Skeletal muscle satellite cell (primary cell): ENCODE data around the gene PDIA5.

Experiments
- H3K27me3 ChIP-seq: 2 replicates; pipeline ENCODE4 v1.7.0; 2013; ENCODE audit warnings: low read length; ENCODE audit not compliant: control insufficient read depth, insufficient read depth
- H3K36me3 ChIP-seq: 2 replicates; pipeline ENCODE4 v1.7.0; 2013; ENCODE audit warnings: mild to moderate bottlenecking, control low read depth, low read length; ENCODE audit not compliant: insufficient read depth
- H3K4me1 ChIP-seq: 2 replicates; pipeline ENCODE4 v1.7.0; 2013; ENCODE audit warnings: low read length; ENCODE audit not compliant: control insufficient read depth, insufficient read depth
- H3K4me2 ChIP-seq: 2 replicates; pipeline ENCODE4 v1.7.0; 2013; ENCODE audit warnings: mild to moderate bottlenecking, low read length
- H3K4me3 ChIP-seq: 2 replicates; pipeline ENCODE4 v1.7.0; 2013; ENCODE audit warnings: low read length
- H3K9ac ChIP-seq: 2 replicates; pipeline ENCODE4 v1.7.0; 2013; ENCODE audit warnings: mild to moderate bottlenecking, low read depth, low read length, moderate library complexity
- H3K9me3 ChIP-seq: replicated peaks from 2 replicates; pipeline ENCODE4 v1.7.0; 2013; ENCODE audit warnings: mild to moderate bottlenecking, control low read depth, low read length

Gene PDIA5

GRCh38 chr3:123168122-123168521, 101.3 kb downstream of the PDIA5 start:
- H3K4me3 ChIP-seq: no peak overlapping the region
- H3K4me2 ChIP-seq: no peak overlapping the region
- no peak overlapping the region for H3K9ac ChIP-seq
- H3K4me1 ChIP-seq: no peaks in the 10 kb centered on the region
- no peaks in the 10 kb centered on the region for H3K27me3 ChIP-seq
- H3K36me3 ChIP-seq: peaks cover 34% of the 10 kb centered on the region
- H3K9me3 ChIP-seq: no peaks in the 10 kb centered on the region

GRCh38 chr3:123168605-123169004, 101.8 kb downstream of the PDIA5 start:
- peaks cover 31% of the 10 kb centered on the region for H3K36me3 ChIP-seq
- no peak overlapping the region for H3K9ac ChIP-seq
- H3K27me3 ChIP-seq: no peaks in the 10 kb centered on the region

GRCh38 chr3:123169492-123169929, 102.7 kb downstream of the PDIA5 start:
- no peaks in the 10 kb centered on the region for H3K9me3 ChIP-seq
- no peak overlapping the region for H3K4me3 ChIP-seq
- H3K4me2 ChIP-seq: no peak overlapping the region
- peaks cover 22% of the 10 kb centered on the region for H3K36me3 ChIP-seq
- H3K4me1 ChIP-seq: no peaks in the 10 kb centered on the region
- H3K9ac ChIP-seq: no peak overlapping the region
- H3K27me3 ChIP-seq: no peaks in the 10 kb centered on the region

More at GRCh38 chr3:123168605-123169004, 101.8 kb downstream of the PDIA5 start:
- no peaks in the 10 kb centered on the region for H3K9me3 ChIP-seq
- no peak overlapping the region for H3K4me2 ChIP-seq
- no peak overlapping the region for H3K4me3 ChIP-seq
- H3K4me1 ChIP-seq: no peaks in the 10 kb centered on the region

DNA sequence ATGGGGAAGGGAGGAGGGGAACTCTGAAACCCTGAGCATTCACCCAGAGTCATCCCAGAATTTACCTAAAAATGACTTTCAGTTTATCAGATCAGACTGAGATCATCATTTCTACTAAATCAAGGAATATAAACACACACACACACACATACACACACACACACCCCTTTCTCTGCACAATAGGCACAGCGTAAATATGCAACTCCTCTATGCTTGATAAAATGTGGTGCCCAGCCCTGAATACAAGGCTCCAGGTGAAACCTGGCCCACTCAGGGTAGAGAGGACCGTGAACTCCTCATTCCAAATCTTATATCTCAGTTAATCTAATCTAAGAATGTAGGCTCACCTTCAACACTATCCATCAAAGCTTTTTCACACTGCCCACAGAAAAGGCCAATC, 103.1 kb downstream of the PDIA5 start:
- H3K4me3 ChIP-seq: no peak overlapping the region
- no peak overlapping the region for H3K4me2 ChIP-seq
- no peaks in the 10 kb centered on the region for H3K9me3 ChIP-seq
- H3K27me3 ChIP-seq: no peaks in the 10 kb centered on the region
- no peaks in the 10 kb centered on the region for H3K4me1 ChIP-seq
- peaks cover 17% of the 10 kb centered on the region for H3K36me3 ChIP-seq
- no peak overlapping the region for H3K9ac ChIP-seq

DNA sequence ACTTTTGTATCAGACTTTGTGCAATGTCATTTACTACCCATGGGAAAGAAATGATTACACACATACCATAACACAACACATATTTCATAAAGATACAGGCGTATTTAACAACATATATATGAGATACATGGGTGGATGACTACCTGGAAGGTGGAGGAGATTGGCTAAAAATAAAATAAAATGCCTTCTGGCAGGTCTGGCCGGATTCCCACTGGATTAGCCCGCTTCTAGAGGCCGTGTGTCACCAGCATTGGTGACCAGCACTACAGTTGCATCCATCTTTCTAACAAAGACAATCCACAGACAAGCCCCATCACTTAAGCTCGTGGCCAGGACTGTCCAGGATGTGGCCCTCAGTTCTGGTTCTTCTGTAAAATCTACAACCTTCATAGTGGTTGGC, 114.0 kb downstream of the PDIA5 start:
- Histone ChIP-seq H3K4me1 (no peaks in the 10 kb centered on the region), H3K4me2 (no peak overlapping the region), H3K4me3 (no peak overlapping the region), H3K9ac (no peak overlapping the region), H3K9me3 (no peaks in the 10 kb centered on the region), H3K27me3 (no peaks in the 10 kb centered on the region), H3K36me3 (no peaks in the 10 kb centered on the region)

DNA sequence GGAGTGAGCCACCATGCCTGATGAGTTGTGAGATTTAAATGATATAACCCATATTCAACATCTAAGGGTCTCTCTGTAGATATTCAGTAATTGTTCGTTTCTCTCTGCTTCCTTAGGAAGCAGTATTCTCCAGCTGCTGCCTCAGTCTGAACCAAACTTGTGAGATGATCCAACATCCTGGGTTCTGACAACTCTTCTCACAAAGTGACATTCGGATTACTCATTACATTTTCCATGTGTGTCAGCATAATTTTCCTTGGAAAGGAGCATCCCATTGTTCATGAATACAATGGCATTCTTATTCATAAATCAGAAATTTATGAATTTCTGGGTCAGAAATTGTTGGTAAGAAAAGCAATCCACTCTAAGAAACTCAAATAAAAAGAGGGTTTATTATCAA, 119.9 kb downstream of the PDIA5 start:
- Histone ChIP-seq H3K9me3 (no peaks in the 10 kb centered on the region), H3K4me1 (no peaks in the 10 kb centered on the region), H3K27me3 (no peaks in the 10 kb centered on the region), H3K4me2 (no peak overlapping the region), H3K9ac (no peak overlapping the region), H3K36me3 (no peaks in the 10 kb centered on the region), H3K4me3 (no peak overlapping the region)

DNA sequence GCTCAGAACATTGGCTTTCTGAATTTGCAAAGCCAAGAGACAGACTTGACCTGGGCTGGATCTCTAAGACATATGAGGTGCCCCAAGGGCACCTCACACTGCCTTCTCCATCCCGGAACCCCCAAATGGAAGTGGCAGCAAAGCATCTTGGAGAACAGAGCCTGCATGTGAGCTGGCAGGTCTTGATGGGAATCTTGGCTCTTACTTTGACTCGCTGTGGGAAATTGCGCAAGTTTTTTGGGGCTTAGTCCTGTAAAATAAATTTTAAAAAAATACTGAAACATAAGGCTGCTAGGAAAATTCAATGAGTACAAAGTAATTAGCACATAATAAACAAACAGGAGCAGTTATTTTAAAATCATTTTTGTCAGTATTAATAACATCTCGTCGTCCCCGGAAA, 121.2 kb downstream of the PDIA5 start:
- Histone ChIP-seq H3K27me3 (no peaks in the 10 kb centered on the region), H3K4me3 (no peak overlapping the region), H3K4me1 (no peaks in the 10 kb centered on the region), H3K4me2 (no peak overlapping the region), H3K9me3 (no peaks in the 10 kb centered on the region), H3K36me3 (no peaks in the 10 kb centered on the region), H3K9ac (no peak overlapping the region)

- Histone ChIP-seq H3K27me3 (no peaks in the 10 kb centered on the region), H3K4me2 (no peak overlapping the region), H3K9me3 (no peaks in the 10 kb centered on the region), H3K9ac (no peak overlapping the region), H3K4me1 (no peaks in the 10 kb centered on the region), H3K36me3 (no peaks in the 10 kb centered on the region), H3K4me3 (no peak overlapping the region)
Measured at GRCh38 chr3:123193448-123194101, 126.8 kb downstream of the PDIA5 start.

DNA sequence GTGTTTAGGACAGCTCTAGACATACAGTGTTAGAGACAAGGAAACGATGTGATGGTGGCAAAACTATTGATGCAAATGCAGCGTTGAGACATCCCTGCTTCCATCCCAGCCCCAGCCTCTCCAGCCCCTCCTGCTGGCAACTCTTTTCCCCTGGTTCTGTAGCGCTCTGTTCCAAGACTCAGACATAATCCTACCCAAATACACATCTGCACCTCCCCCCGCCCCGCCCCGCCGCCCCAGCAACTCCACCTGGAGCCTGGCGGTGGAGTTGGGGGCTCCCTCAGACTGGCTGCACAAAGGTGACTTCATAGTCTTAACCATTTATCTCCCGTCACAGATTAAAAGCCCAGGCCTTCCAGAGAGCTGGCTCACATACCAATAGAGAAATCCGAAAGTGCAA, 127.7 kb downstream of the PDIA5 start:
- no peak overlapping the region for H3K4me3 ChIP-seq
- no peaks in the 10 kb centered on the region for H3K9me3 ChIP-seq
- no peaks in the 10 kb centered on the region for H3K27me3 ChIP-seq
- no peaks in the 10 kb centered on the region for H3K4me1 ChIP-seq
- H3K9ac ChIP-seq: no peak overlapping the region
- no peak overlapping the region for H3K4me2 ChIP-seq
- H3K36me3 ChIP-seq: no peaks in the 10 kb centered on the region

- H3K9me3 ChIP-seq: no peaks in the 10 kb centered on the region
- H3K36me3 ChIP-seq: no peaks in the 10 kb centered on the region
- H3K4me3 ChIP-seq: no peak overlapping the region
- H3K4me1 ChIP-seq: peaks cover 8% of the 10 kb centered on the region
- H3K4me2 ChIP-seq: no peak overlapping the region
- no peak overlapping the region for H3K9ac ChIP-seq
- H3K27me3 ChIP-seq: no peaks in the 10 kb centered on the region
Measured at GRCh38 chr3:123198372-123198771, 131.5 kb downstream of the PDIA5 start.

- peak overlapping the region; percentile 90 for H3K4me2 ChIP-seq
- H3K27me3 ChIP-seq: no peaks in the 10 kb centered on the region
- peak overlapping the region; percentile 90 for H3K4me3 ChIP-seq
- H3K4me1 ChIP-seq: peaks cover 8% of the 10 kb centered on the region
- H3K36me3 ChIP-seq: no peaks in the 10 kb centered on the region
- H3K9me3 ChIP-seq: no peaks in the 10 kb centered on the region
- peak overlapping the region; percentile 93 for H3K9ac ChIP-seq
Measured at GRCh38 chr3:123201223-123201556, 134.4 kb downstream of the PDIA5 start.

GRCh38 chr3:123201557-123202427, 135.0 kb downstream of the PDIA5 start, which contains the start of gene SEC22A:
Gene SEC22A (plus strand): TSS chr3:123201943. CDS start chr3:123209218, 7,275 bp downstream.
- peak within 1 kb of the TSS; percentile 93 for H3K9ac ChIP-seq
- H3K36me3 ChIP-seq: no peaks in the 10 kb centered on the region
- peaks cover 8% of the 10 kb centered on the region for H3K4me1 ChIP-seq
- H3K4me2 ChIP-seq: peak within 1 kb of the TSS; percentile 90
- no peaks in the 10 kb centered on the region for H3K9me3 ChIP-seq
- H3K27me3 ChIP-seq: no peaks in the 10 kb centered on the region
- H3K4me3 ChIP-seq: peak within 1 kb of the TSS; percentile 90
